Spleen (tissue), 7 donors: ENCODE results near the gene NMT2.

Experiments
- POLR2A ChIP-seq, 3 donors: fragments of 450-650 bp; IDR thresholded peaks; one replicate each; pipeline ENCODE4 v1.5.1; 2017; ENCODE audit warnings: antibody characterized with exemption in 3 of 3, mild to moderate bottlenecking in 1 of 3
- TF ChIP-seq, protein P1 (sequence below), 11 experiments: fragments of 200-600 bp in 7 of 11; fragments of 450-650 bp in 4 of 11; sonication (generic) in 4 of 11; IDR thresholded peaks in 8 of 11; conservative IDR thresholded peaks in 3 of 11; 1 replicate in 7 of 11; 2 replicates in 4 of 11; pipeline versions ENCODE4 v1.4.0 to v1.8.0; 2016 to 2021; ENCODE audit warnings: antibody characterized with exemption in 11 of 11, inconsistent platforms in 4 of 11, mild to moderate bottlenecking in 1 of 11
- donor health status: DM: no; HTN: no; CAD: no; lungs with moderate emphysema.
- donor health status: DM: no; HTN: no; CAD: no.
- donor health status: DM: no; HTN: no; CAD: no.

GRCh38 chr10:15069230-15069629 is 99.3 kb downstream of the NMT2 start:
- TF ChIP-seq, protein P1, sequence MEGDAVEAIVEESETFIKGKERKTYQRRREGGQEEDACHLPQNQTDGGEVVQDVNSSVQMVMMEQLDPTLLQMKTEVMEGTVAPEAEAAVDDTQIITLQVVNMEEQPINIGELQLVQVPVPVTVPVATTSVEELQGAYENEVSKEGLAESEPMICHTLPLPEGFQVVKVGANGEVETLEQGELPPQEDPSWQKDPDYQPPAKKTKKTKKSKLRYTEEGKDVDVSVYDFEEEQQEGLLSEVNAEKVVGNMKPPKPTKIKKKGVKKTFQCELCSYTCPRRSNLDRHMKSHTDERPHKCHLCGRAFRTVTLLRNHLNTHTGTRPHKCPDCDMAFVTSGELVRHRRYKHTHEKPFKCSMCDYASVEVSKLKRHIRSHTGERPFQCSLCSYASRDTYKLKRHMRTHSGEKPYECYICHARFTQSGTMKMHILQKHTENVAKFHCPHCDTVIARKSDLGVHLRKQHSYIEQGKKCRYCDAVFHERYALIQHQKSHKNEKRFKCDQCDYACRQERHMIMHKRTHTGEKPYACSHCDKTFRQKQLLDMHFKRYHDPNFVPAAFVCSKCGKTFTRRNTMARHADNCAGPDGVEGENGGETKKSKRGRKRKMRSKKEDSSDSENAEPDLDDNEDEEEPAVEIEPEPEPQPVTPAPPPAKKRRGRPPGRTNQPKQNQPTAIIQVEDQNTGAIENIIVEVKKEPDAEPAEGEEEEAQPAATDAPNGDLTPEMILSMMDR (IDR thresholded peaks at IDR 0.05 in 8 of 11, conservative IDR thresholded peaks at IDR 0.05 in 3 of 11): no peak
- TF ChIP-seq POLR2A (IDR thresholded peaks at IDR 0.05): no peak
